ENCODE data around the gene OR4E2. TPM values are rescaled to one million over a fixed set of nuclear protein-coding genes. Genes with fewer than 3 reads are reported as not detected.

Gene OR4E2
- total RNA-seq, 4 donors from 2014 or later = not detected

- in situ Hi-C loops (cut with MboI; ENCODE audit: low pct_ligation_motif_present in 1 of 4, low pct_unique_long_range_greater_than_20kb in 1 of 4, low sequenced_read_pairs in 3 of 4) = no loop called here
- no peak overlapping the region for H3K27ac ChIP-seq
- 30 to 33% methylated on average over 3 of the region's 3 CpGs for WGBS, 2 donors (ENCODE audit: low coverage in 1 of 2)
Measured at GRCh38 chr14:21711360-21711961, 57.8 kb downstream of the OR4E2 start.

GRCh38 chr14:21712036-21712435 is 58.4 kb downstream of the OR4E2 start:
- no peaks in the 10 kb centered on the region for H3K4me1 ChIP-seq
- DNase-seq = no peak
- in situ Hi-C loops (cut with MboI; ENCODE audit: low pct_ligation_motif_present in 1 of 4, low pct_unique_long_range_greater_than_20kb in 1 of 4, low sequenced_read_pairs in 3 of 4) (no loop called here), intact Hi-C loops (cut with DNase I; ENCODE audit: low total_unique reads) (no loop called here)
- no peaks in the 10 kb centered on the region for H3K9me3 ChIP-seq
- TF ChIP-seq EP300 (IDR thresholded peaks at IDR 0.05; ENCODE audit: low read depth) = no peak
- no peak for TF ChIP-seq CTCF (IDR thresholded peaks at IDR 0.05)
- TF ChIP-seq POLR2AphosphoS5 (IDR thresholded peaks at IDR 0.05) = no peak
- TF ChIP-seq POLR2A (IDR thresholded peaks at IDR 0.05) = no peak
- no peaks in the 10 kb centered on the region for H3K27me3 ChIP-seq
- H3K36me3 ChIP-seq = no peaks in the 10 kb centered on the region
- 59 to 65% methylated on average over 2 of the region's 2 CpGs for WGBS, 2 donors (ENCODE audit: low coverage in 1 of 2)
- no peak overlapping the region for H3K27ac ChIP-seq
- no peak overlapping the region for H3K4me3 ChIP-seq

More at GRCh38 chr14:21711360-21711961, 57.8 kb downstream of the OR4E2 start:
- peak; percentile 13 for DNase-seq
- Histone ChIP-seq H3K9me3 (no peaks in the 10 kb centered on the region), H3K36me3 (no peaks in the 10 kb centered on the region), H3K4me3 (no peak overlapping the region), H3K4me1 (no peaks in the 10 kb centered on the region), H3K27me3 (no peaks in the 10 kb centered on the region)
- TF ChIP-seq POLR2AphosphoS5 (IDR thresholded peaks at IDR 0.05) = no peak
- peak; percentile 69 to 81 (median 75) for TF ChIP-seq CTCF (IDR thresholded peaks at IDR 0.05)
- TF ChIP-seq EP300 (IDR thresholded peaks at IDR 0.05; ENCODE audit: low read depth) = no peak
- no peak for TF ChIP-seq POLR2A (IDR thresholded peaks at IDR 0.05)
- intact Hi-C loops (cut with DNase I; ENCODE audit: low total_unique reads) = no loop called here

GRCh38 chr14:21714318-21714929 is 60.8 kb downstream of the OR4E2 start:
- DNase-seq = no peak
- Histone ChIP-seq H3K36me3 (no peaks in the 10 kb centered on the region), H3K27ac (no peak overlapping the region), H3K4me1 (no peaks in the 10 kb centered on the region), H3K4me3 (no peak overlapping the region), H3K27me3 (no peaks in the 10 kb centered on the region), H3K9me3 (no peaks in the 10 kb centered on the region)
- 76 to 78% methylated on average over 6 of the region's 6 CpGs for WGBS, 2 donors (ENCODE audit: low coverage in 1 of 2)
- TF ChIP-seq CTCF (IDR thresholded peaks at IDR 0.05) (no peak), POLR2AphosphoS5 (IDR thresholded peaks at IDR 0.05) (no peak), EP300 (IDR thresholded peaks at IDR 0.05; ENCODE audit: low read depth) (no peak), POLR2A (IDR thresholded peaks at IDR 0.05) (no peak)
- in situ Hi-C loops (cut with MboI; ENCODE audit: low pct_ligation_motif_present in 1 of 4, low pct_unique_long_range_greater_than_20kb in 1 of 4, low sequenced_read_pairs in 3 of 4) = no loop called here
- intact Hi-C loops (cut with DNase I; ENCODE audit: low total_unique reads) = no loop called here

Small RNAs within 50 kb of the gene (small RNA-seq; reads per million reads assigned to genes)
- 0 reads per million in 4 donors for gene AC243972.3

Other genes with a start within 250 kb of the OR4E2 start
- 10 to 100 TPM; 46.2 to 59.7 (median 50.8) TPM for gene CHD8, start 197.7 kb upstream of the OR4E2 start, total RNA-seq
- gene RAB2B, start 176.9 kb upstream of the OR4E2 start, total RNA-seq = 10 to 100 TPM in 2 of 4 donors, 1 to 10 TPM in 2; 7.1 to 24.5 (median 13.7) TPM
- 10 to 100 TPM; 30.8 to 76.7 (median 51.5) TPM for gene TOX4, start 176.6 kb upstream of the OR4E2 start, total RNA-seq
- 10 to 100 TPM; 20.2 to 41.9 (median 29.5) TPM for gene METTL3, start 142.5 kb upstream of the OR4E2 start, total RNA-seq
- 10 to 100 TPM in 1 of 4 donors, 1 to 10 TPM in 3; 2.2 to 36.3 (median 4.2) TPM for gene SALL2, start 127.5 kb upstream of the OR4E2 start, total RNA-seq
- gene OR10G3, start 73.8 kb upstream of the OR4E2 start, total RNA-seq = not detected
- not detected for gene OR10G2, start 18.9 kb upstream of the OR4E2 start, total RNA-seq
- gene OR4E1, start 20.0 kb downstream of the OR4E2 start, total RNA-seq = not detected

Measured in transverse colon (tissue), 4 donors.